Lung (tissue), 12 donors: ENCODE measurements around the gene BTBD2. TPM values are rescaled to one million over a fixed set of nuclear protein-coding genes. Genes with fewer than 3 reads are reported as not detected.

ENCODE experiments used
- ATAC-seq: fragments of 200-7000 bp; cut with Tn5 transposase; one replicate; pipeline ENCODE4 v1.9.1; 2020; ENCODE audit warnings: moderate number of reproducible peaks; ENCODE audit not compliant: insufficient read depth, low FRiP score
- DNase-seq, 3 donors: peaks; one replicate each; pipeline ENCODE4 v3.0.0-alpha.2; 2013 to 2017
- H3K27ac ChIP-seq, 2 donors: one replicate each; pipeline ENCODE4 v1.5.1; 2013; ENCODE audit warnings: mild to moderate bottlenecking in 2 of 2, moderate library complexity in 2 of 2, control low read depth in 1 of 2, inconsistent platforms in 1 of 2, low read depth in 1 of 2, low read length in 1 of 2
- H3K27me3 ChIP-seq, 3 donors: one replicate each; pipeline ENCODE4 v1.5.1; 2013; ENCODE audit warnings: low read length in 2 of 3; ENCODE audit not compliant: control insufficient read depth in 3 of 3, insufficient read depth in 3 of 3
- H3K36me3 ChIP-seq, 4 donors: one replicate each; pipeline ENCODE4 v1.5.1; 2013; ENCODE audit warnings: low read length in 4 of 4, mild to moderate bottlenecking in 1 of 4, moderate library complexity in 1 of 4; ENCODE audit not compliant: control insufficient read depth in 4 of 4, insufficient read depth in 4 of 4
- H3K4me1 ChIP-seq, 5 donors: one replicate each; pipeline ENCODE4 v1.5.1; 2013; ENCODE audit warnings: low read length in 5 of 5, mild to moderate bottlenecking in 2 of 5, moderate library complexity in 1 of 5; ENCODE audit not compliant: control insufficient read depth in 5 of 5, insufficient read depth in 5 of 5
- H3K4me3 ChIP-seq: one replicate; pipeline ENCODE4 v1.5.1; 2013; ENCODE audit warnings: mild to moderate bottlenecking, control low read depth, moderate library complexity
- H3K9ac ChIP-seq, 2 donors: one replicate each; pipeline ENCODE4 v1.5.1; 2013; ENCODE audit warnings: low read length in 2 of 2, control low read depth in 1 of 2; ENCODE audit not compliant: insufficient read depth in 1 of 2
- H3K9me3 ChIP-seq, 4 donors: one replicate each; pipeline ENCODE4 v1.5.1; 2013; ENCODE audit warnings: low read length in 3 of 4, mild to moderate bottlenecking in 1 of 4, moderate library complexity in 1 of 4; ENCODE audit not compliant: control insufficient read depth in 4 of 4, insufficient read depth in 3 of 4
- CTCF ChIP-seq: IDR thresholded peaks from 2 replicates; pipeline ENCODE4 v1.5.1; 2012; ENCODE audit warnings: mild to moderate bottlenecking; ENCODE audit errors: control extremely low read depth, extremely low read depth
- WGBS, 2 donors: extraction: QIAGEN DNeasy Blood & Tissue Kit; methylation state at CpG; one replicate each; pipeline ENCODE4 v1.1.7; 2013; 5-methylcytosine and 5-hydroxymethylcytosine counted together
- polyA plus RNA-seq, 2 donors: library from polyadenylated mRNA; stranded (reverse); fragments of 200-250 nt; gene quantifications; one replicate each; pipeline ENCODE4 v1.2.1, GENCODE V29; 2013
- total RNA-seq, 2 donors: library from RNA; depleted of rRNA in 1 of 2; stranded (reverse); fragments of >200 nt in 1 of 2; gene quantifications; one replicate each; pipeline ENCODE4 v1.2.1, GENCODE V29; 2014 to 2021
- donor health status: control.
- donor health status: control.
- donor health status: Bipolar disorder and iron deficiency.
- donor health status: healthy.
- donor health status: DM: yes; HTN: yes; CAD: no.

Gene BTBD2
- total and polyA plus RNA-seq, 4 donors: 35.5 to 62.3 (median 44.8) TPM

GRCh38 chr19:1980091-1980808 lies 35.3 kb downstream of the BTBD2 start:
- peaks cover 0 to 2% (median 0%) of the 10 kb centered on the region in 4 donors for H3K9me3 ChIP-seq
- no peak for TF ChIP-seq CTCF
- peaks cover 8 to 56% (median 13%) of the 10 kb centered on the region in 4 donors for H3K36me3 ChIP-seq
- ATAC-seq: no peak
- H3K9ac ChIP-seq: no peak overlapping the region
- 88 to 90% methylated on average over 35 of the region's 35 CpGs for WGBS, 2 donors
- H3K4me1 ChIP-seq: no peaks in the 10 kb centered on the region
- DNase-seq: no peak
- H3K4me3 ChIP-seq: no peak overlapping the region
- H3K27me3 ChIP-seq: no peaks in the 10 kb centered on the region
- no peak overlapping the region for H3K27ac ChIP-seq

- Histone ChIP-seq H3K27ac (no peak overlapping the region), H3K4me3 (no peak overlapping the region), H3K9ac (no peak overlapping the region), H3K36me3 (peaks cover 5 to 57% (median 11%) of the 10 kb centered on the region in 4 donors), H3K4me1 (peaks cover 0 to 4% (median 0%) of the 10 kb centered on the region in 5 donors), H3K27me3 (no peaks in the 10 kb centered on the region), H3K9me3 (peaks cover 0 to 2% (median 0%) of the 10 kb centered on the region in 4 donors)
- 95% methylated on average over 28 of the region's 28 CpGs for WGBS, 2 donors
- DNase-seq: no peak
- no peak for ATAC-seq
- no peak for TF ChIP-seq CTCF
Measured at GRCh38 chr19:1979642-1980041, 35.9 kb downstream of the BTBD2 start.

GRCh38 chr19:1979017-1979416 lies 36.5 kb downstream of the BTBD2 start:
- Histone ChIP-seq H3K9me3 (peaks cover 0 to 2% (median 0%) of the 10 kb centered on the region in 4 donors), H3K9ac (no peak overlapping the region), H3K4me1 (peaks cover 0 to 6% (median 0%) of the 10 kb centered on the region in 5 donors), H3K4me3 (no peak overlapping the region), H3K36me3 (peaks cover 5 to 60% (median 11%) of the 10 kb centered on the region in 4 donors), H3K27ac (no peak overlapping the region), H3K27me3 (no peaks in the 10 kb centered on the region)
- no peak for ATAC-seq
- DNase-seq: no peak
- 98% methylated on average over 40 to 43 of the region's 43 CpGs for WGBS, 2 donors
- TF ChIP-seq CTCF: no peak
